OCI-LY7 (cell line): ENCODE measurements around the gene DDX56. TPM values are rescaled to one million over a fixed set of nuclear protein-coding genes. Genes with fewer than 3 reads are reported as not detected.
"Not testable (repeated sequence)": the region's sequence is repeated elsewhere in the genome, so short reads cannot be mapped to it uniquely, and the experiment has no call there.

Experiments
- BruUV-seq: library from RNA; stranded (reverse); fragments of 400-500 nt; replicated peaks from 2 replicates; lab custom pipeline; 2021; lab: Mats Ljungman, UMichigan
- CTCF ChIA-PET: fragments of 300-600 bp; sonication (Branson Sonifier 250); formaldehyde crosslinking; loops from one replicate; lab custom pipeline; 2022; ENCODE audit warnings: antibody characterized with exemption; ENCODE audit not compliant: unreplicated experiment; lab: Charles Lee
- POLR2A ChIA-PET: fragments of 300-600 bp; sonication (Branson Sonifier 250); formaldehyde crosslinking; loops from one replicate; lab custom pipeline; 2022; ENCODE audit warnings: antibody characterized with exemption; lab: Charles Lee
- DNase-seq: peaks from one replicate; pipeline ENCODE4 v3.0.0-alpha.2; 2015; ENCODE audit warnings: low spot score
- H2AFZ ChIP-seq: fragments of 200-600 bp; sonication (generic), shearing (Covaris generic); 2 replicates; pipeline ENCODE4 v1.6.1; 2014; ENCODE audit warnings: mild to moderate bottlenecking, antibody characterized with exemption, low read length, moderate library complexity
- H3K27ac ChIP-seq: fragments of 200-600 bp; sonication (generic); 2 replicates; pipeline ENCODE4 v1.5.1; 2014; ENCODE audit warnings: mixed run types, low read depth, mild to moderate bottlenecking, moderate library complexity, low read length, inconsistent platforms; ENCODE audit not compliant: poor library complexity, severe bottlenecking
- H3K36me3 ChIP-seq: fragments of 200-600 bp; sonication (generic); 2 replicates; pipeline ENCODE4 v1.6.1; 2014; ENCODE audit warnings: mild to moderate bottlenecking, antibody characterized with exemption, low read length, moderate library complexity, mixed read lengths; ENCODE audit not compliant: insufficient read depth
- H3K4me1 ChIP-seq: fragments of 200-600 bp; sonication (generic); 2 replicates; pipeline ENCODE4 v1.5.1; 2014; ENCODE audit warnings: mild to moderate bottlenecking, low read length; ENCODE audit not compliant: insufficient read depth, poor library complexity, severe bottlenecking
- H3K4me2 ChIP-seq: fragments of 200-600 bp; sonication (generic); 2 replicates; pipeline ENCODE4 v1.6.1; 2014; ENCODE audit warnings: mild to moderate bottlenecking, low read length
- H3K4me3 ChIP-seq: fragments of 200-600 bp; sonication (generic); 2 replicates; pipeline ENCODE4 v1.5.1; 2014; ENCODE audit warnings: mild to moderate bottlenecking, low read depth, low read length; ENCODE audit not compliant: poor library complexity, severe bottlenecking
- H3K79me2 ChIP-seq: fragments of 200-600 bp; sonication (generic); 2 replicates; pipeline ENCODE4 v1.6.1; 2016; ENCODE audit warnings: low read depth, mild to moderate bottlenecking, low read length, moderate library complexity, mixed read lengths; ENCODE audit not compliant: insufficient read depth
- H3K9me2 ChIP-seq: fragments of 200-600 bp; sonication (generic); 2 replicates; pipeline ENCODE4 v1.6.1; 2016; ENCODE audit warnings: mild to moderate bottlenecking, low read length, mixed read lengths; ENCODE audit not compliant: insufficient read depth
- H3K9me3 ChIP-seq: fragments of 200-600 bp; sonication (generic); 2 replicates; pipeline ENCODE4 v1.6.1; 2014; ENCODE audit warnings: mild to moderate bottlenecking, mixed run types, low read length, mixed read lengths
- H4K20me1 ChIP-seq: fragments of 200-600 bp; sonication (generic); 2 replicates; pipeline ENCODE4 v1.6.1; 2014; ENCODE audit warnings: mild to moderate bottlenecking, antibody characterized with exemption, low read length, moderate library complexity, mixed read lengths; ENCODE audit not compliant: insufficient read depth
- CTCF ChIP-seq: fragments of 200-600 bp; sonication (generic); conservative IDR thresholded peaks from 2 replicates; pipeline ENCODE4 v1.5.1; 2014; ENCODE audit warnings: mild to moderate bottlenecking, antibody characterized with exemption, low read length, moderate library complexity, mixed read lengths
- EZH2phosphoT487 ChIP-seq: fragments of 200-600 bp; sonication (generic); IDR thresholded peaks from 2 replicates; pipeline ENCODE4 v1.6.1; 2018; ENCODE audit warnings: low read depth, borderline replicate concordance, mild to moderate bottlenecking, mixed run types, antibody characterized with exemption, low read length, moderate library complexity, mixed read lengths
- intact Hi-C: fragments of 100-400 bp; cut with micrococcal nuclease; formaldehyde crosslinking; loops from one replicate; pipeline ENCODE4 v1.10.0; 2022; ENCODE audit not compliant: unreplicated experiment
- total RNA-seq, 2 experiments: library from RNA; depleted of rRNA in 1 of 2; stranded (reverse); fragments of >200 nt in 1 of 2; shearing (Covaris generic) in 1 of 2; gene quantifications; 2 replicates each; pipeline ENCODE4 v1.2.3, GENCODE V29; 2014 to 2022

The DDX56 gene
- total RNA-seq, 2 experiments from 2014 or later = 89.2 to 95.4 TPM

GRCh38 chr7:44557485-44557884 lies 16.2 kb downstream of the DDX56 start:
- H3K79me2 ChIP-seq = no peaks in the 10 kb centered on the region
- intact Hi-C loops = no loop called here
- no peaks in the 10 kb centered on the region for H3K9me3 ChIP-seq
- H2AFZ ChIP-seq = no peak overlapping the region
- peaks cover 5% of the 10 kb centered on the region for H3K4me1 ChIP-seq
- H4K20me1 ChIP-seq = no peaks in the 10 kb centered on the region
- no peak overlapping the region for H3K4me3 ChIP-seq
- no peak for DNase-seq
- no peaks in the 10 kb centered on the region for H3K36me3 ChIP-seq
- TF ChIP-seq CTCF (no peak), EZH2phosphoT487 (no peak)
- CTCF ChIA-PET = no interaction called here
- H3K27ac ChIP-seq = no peak overlapping the region
- BruUV-seq = no TSS peak
- H3K9me2 ChIP-seq = no peaks in the 10 kb centered on the region
- no peak overlapping the region for H3K4me2 ChIP-seq
- POLR2A ChIA-PET = interaction anchor here (0.7 kb wide), 1 partner anchor 194 kb away, joined by 3 read pairs; no protein-coding TSS in a partner anchor

GRCh38 chr7:44555350-44555749 lies 18.4 kb downstream of the DDX56 start:
- Histone ChIP-seq H3K9me2 (no peaks in the 10 kb centered on the region), H3K79me2 (no peaks in the 10 kb centered on the region), H3K4me1 (peaks cover 5% of the 10 kb centered on the region), H2AFZ (no peak overlapping the region), H3K4me3 (no peak overlapping the region), H3K36me3 (no peaks in the 10 kb centered on the region), H3K27ac (no peak overlapping the region), H3K9me3 (no peaks in the 10 kb centered on the region), H3K4me2 (no peak overlapping the region), H4K20me1 (no peaks in the 10 kb centered on the region)
- no peak for DNase-seq
- no peak for TF ChIP-seq EZH2phosphoT487
- POLR2A ChIA-PET = interaction anchor here (1.7 kb wide), 1 partner anchor 64 kb away, joined by 4 read pairs; no protein-coding TSS in a partner anchor
- no TSS peak for BruUV-seq
- intact Hi-C loops = no loop called here
- CTCF ChIA-PET = interaction anchor here (0.7 kb wide), 1 partner anchor 10 kb away, joined by 4 read pairs; no protein-coding TSS in a partner anchor

GRCh38 chr7:44552473-44553005 lies 21.2 kb downstream of the DDX56 start:
- DNase-seq, H3K36me3 ChIP-seq, H3K4me1 ChIP-seq, CTCF ChIA-PET, intact Hi-C loops, H3K79me2 ChIP-seq, H3K4me3 ChIP-seq, H3K27ac ChIP-seq, H3K4me2 ChIP-seq, BruUV-seq, H4K20me1 ChIP-seq, H2AFZ ChIP-seq, H3K9me3 ChIP-seq, H3K9me2 ChIP-seq: not testable (repeated sequence)
- POLR2A ChIA-PET = interaction anchor here (0.7 kb wide), 1 partner anchor 268 kb away, joined by 3 read pairs; no protein-coding TSS in a partner anchor
